Stimulated activated CD8-positive, alpha-beta memory T cell treated with anti-CD3 and anti-CD28 coated beads, Interleukin-15, amount 100 ng/mL, for 48 hours (primary cell): ENCODE results near the gene SUSD4.

Experiments used
- DNase-seq, 2 donors: peaks; one replicate each; pipeline ENCODE4 v3.0.0-alpha.2; 2020; ENCODE audit warnings: low read depth in 2 of 2

The SUSD4 gene

GRCh38 chr1:223230161-223230881 is 133.7 kb downstream of the SUSD4 start:
- DNase-seq, result no peak

- no peak for DNase-seq
Observed at GRCh38 chr1:223229756-223230155, 134.2 kb downstream of the SUSD4 start.

- no peak for DNase-seq
Observed at GRCh38 chr1:223228931-223229528, 134.9 kb downstream of the SUSD4 start.

- DNase-seq, result no peak
Observed at GRCh38 chr1:223228201-223228600, 135.8 kb downstream of the SUSD4 start.

GRCh38 chr1:223227486-223228196 is 136.3 kb downstream of the SUSD4 start:
- DNase-seq, result no peak

GRCh38 chr1:223227031-223227430 is 136.9 kb downstream of the SUSD4 start:
- no peak for DNase-seq

GRCh38 chr1:223226271-223226670 is 137.7 kb downstream of the SUSD4 start:
- no peak for DNase-seq

GRCh38 chr1:223225481-223225880 is 138.5 kb downstream of the SUSD4 start:
- DNase-seq, result no peak

GRCh38 chr1:223225061-223225460 is 138.9 kb downstream of the SUSD4 start:
- DNase-seq, result no peak

- no peak for DNase-seq
Observed at GRCh38 chr1:223224465-223224864, 139.5 kb downstream of the SUSD4 start.

GRCh38 chr1:223223091-223223995 is 140.6 kb downstream of the SUSD4 start:
- no peak for DNase-seq

- no peak for DNase-seq
Observed at GRCh38 chr1:223222377-223222776, 141.6 kb downstream of the SUSD4 start.

- DNase-seq, result no peak
Observed at GRCh38 chr1:223221686-223222085, 142.3 kb downstream of the SUSD4 start.

- DNase-seq, result no peak
Observed at GRCh38 chr1:223219846-223220610, 143.9 kb downstream of the SUSD4 start.

GRCh38 chr1:223219318-223219635 is 144.7 kb downstream of the SUSD4 start:
- DNase-seq, result no peak

- no peak for DNase-seq
Observed at GRCh38 chr1:223217781-223218180, 146.2 kb downstream of the SUSD4 start.

GRCh38 chr1:223216531-223217205 is 147.3 kb downstream of the SUSD4 start:
- DNase-seq, result no peak

GRCh38 chr1:223216074-223216473 is 147.9 kb downstream of the SUSD4 start:
- no peak for DNase-seq

GRCh38 chr1:223215026-223215425 is 148.9 kb downstream of the SUSD4 start:
- no peak for DNase-seq

- no peak for DNase-seq
Observed at GRCh38 chr1:223214261-223214807, 149.6 kb downstream of the SUSD4 start.
